HG02588 (cell line): ENCODE data around the gene BATF3.
"Not testable (repeated sequence)": the region's sequence is repeated elsewhere in the genome, so short reads cannot be mapped to it uniquely, and the experiment has no call there.

Source experiments
- ATAC-seq: cut with Tn5 transposase; IDR thresholded peaks from one replicate; pipeline ENCODE4 v1.9.1; 2021; ENCODE audit warnings: mild to moderate bottlenecking, moderate library complexity; ENCODE audit not compliant: unreplicated experiment

Gene BATF3

DNA sequence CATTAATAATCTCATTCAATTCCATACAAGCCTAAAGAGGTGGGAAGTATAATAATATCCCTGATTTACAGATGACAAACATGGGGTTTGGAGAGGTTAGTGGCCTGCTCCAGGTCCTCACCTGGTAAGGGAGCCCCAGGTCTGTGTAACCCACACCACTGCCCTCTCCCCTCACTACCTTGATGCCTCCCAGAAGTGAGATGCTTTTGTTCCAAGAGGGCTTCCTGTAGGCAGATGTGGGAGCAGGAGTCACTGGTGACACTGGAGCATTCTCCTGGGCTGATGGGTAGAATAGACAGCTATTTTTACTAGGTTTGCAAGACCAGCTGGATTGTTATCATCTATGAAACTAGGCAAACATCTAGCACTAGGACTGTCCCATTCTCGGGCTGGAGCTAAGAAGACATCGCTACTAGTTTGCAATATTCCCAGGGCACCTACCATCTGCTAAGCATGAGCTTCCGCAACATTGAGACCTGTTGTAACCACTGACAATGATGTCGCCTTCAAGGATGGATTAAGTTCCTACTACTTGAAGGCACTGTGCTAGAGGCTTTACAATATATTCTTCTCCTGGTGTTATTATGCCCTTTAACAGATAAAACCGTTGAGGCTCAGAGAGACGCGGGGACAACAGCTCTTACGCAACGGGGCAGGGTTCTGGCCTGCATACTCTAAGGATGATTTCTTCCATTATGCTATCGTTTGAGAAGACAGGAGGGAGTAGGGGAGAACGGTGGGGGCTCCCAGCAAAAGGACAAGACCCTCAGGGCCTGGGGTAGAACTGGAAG lies 35.0 kb downstream of the BATF3 start:
- ATAC-seq = peak; percentile 4

DNA sequence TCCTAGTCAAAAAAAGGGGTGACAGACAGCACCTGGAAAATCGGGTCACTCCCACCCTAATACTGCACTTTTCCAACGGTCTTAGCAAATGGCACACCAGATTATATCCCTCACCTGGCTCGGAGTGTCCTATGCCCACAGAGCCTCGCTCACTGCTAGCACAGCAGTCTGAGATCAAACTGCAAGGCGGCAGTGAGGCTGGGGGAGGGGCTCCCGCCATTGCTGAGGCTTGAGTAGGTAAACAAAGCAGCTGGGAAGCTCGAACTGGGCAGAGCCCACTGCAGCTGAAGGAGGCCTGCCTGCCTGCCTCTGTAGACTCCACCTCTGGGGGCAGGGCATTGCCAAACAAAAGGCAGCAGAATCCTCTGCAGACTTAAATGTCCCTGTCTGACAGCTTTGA lies 41.4 kb downstream of the BATF3 start:
- not testable (repeated sequence) for ATAC-seq

DNA sequence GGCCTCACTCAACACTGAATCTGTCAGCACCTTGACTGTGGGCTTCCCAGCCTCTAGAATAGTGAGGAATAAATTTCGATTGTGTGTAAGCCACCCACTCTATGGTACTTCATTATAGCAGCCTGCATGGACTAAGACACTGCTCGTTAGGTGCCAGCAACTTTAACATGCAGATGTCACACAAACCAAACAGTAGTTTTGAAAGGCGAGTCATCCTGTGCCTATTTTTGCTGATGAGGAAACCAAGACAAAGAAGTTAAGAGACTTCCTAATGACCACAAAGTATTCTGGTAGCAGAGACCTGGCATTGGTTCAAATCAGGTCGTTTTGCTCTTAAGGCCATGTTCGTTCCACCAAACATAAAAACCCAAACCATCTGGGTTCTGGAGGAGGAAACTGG lies 42.9 kb downstream of the BATF3 start:
- no peak for ATAC-seq

DNA sequence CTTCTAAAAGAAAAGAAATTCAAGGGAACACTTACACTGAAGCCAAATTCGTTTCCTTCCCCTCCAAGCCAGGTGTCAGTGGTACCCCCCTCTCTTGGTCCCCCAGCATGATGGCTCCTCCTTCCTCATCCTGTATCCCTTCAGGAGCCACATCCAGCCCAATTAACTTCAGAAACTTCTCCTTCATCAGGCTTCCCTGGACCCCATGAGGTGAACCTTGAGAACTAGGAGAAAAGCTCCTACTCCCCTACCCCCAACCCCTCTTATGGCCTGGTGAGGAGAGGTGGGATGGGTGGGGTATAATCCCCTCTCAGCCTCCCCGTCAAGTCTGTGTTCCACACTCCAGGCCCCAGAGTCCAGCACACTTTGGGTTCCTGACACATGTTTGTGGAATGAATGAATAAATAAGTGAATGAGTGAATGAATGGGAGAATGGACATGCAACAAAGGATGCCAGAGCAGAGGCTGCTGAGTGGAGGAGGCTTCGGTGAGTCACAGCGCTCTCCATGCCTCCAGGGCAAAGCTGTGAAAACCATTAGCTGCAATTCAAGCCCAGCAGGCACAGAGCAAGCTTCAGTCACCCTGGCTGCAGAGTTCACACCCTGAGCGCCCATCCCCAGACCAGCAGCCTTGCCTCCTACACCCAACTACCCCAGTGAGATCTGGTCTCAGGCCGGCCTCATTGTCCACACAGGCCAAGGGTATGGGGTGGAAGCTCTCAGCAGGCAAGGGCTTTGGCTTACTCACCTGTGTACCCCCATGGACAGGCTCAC lies 43.8 kb downstream of the BATF3 start:
- no peak for ATAC-seq

DNA sequence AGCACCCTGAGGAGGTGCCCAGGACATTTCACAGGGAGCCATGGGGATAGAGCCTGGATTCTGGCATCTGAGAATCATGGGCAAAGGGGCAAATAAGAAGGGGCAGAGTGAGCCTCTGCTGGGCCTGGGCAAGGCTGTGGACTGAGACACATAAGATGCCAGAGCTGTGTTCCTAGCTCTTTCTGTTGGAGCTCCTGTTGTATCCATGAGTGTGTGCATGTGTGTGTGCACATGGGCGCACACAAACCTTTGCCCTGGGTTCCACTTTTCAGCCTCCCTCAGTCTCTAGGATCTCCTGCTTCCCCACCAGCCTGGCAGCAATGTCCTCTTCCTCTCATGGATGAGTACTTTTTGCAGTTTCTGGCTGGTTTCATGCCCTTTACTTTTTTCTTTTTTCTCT lies 47.0 kb downstream of the BATF3 start:
- ATAC-seq = no peak

DNA sequence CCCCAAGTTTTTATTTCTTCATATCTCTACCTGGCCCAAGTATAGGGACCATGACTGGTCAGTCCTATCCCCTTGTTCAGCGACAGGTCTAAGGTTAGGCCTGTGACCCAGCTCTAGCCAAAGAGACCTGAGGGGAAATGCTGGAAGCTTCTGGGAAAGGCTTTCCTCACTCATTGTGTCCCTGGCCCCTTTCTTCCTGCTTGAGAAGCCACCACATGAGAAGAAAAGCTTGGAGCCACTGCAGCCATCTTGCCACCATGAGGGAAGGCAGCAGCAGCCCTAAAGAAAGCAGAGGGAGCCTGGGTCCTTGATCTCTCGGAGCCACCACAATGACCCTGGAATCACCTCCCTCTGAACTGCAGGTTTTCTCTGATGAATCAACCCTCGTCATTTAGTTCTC lies 47.7 kb downstream of the BATF3 start:
- no peak for ATAC-seq

DNA sequence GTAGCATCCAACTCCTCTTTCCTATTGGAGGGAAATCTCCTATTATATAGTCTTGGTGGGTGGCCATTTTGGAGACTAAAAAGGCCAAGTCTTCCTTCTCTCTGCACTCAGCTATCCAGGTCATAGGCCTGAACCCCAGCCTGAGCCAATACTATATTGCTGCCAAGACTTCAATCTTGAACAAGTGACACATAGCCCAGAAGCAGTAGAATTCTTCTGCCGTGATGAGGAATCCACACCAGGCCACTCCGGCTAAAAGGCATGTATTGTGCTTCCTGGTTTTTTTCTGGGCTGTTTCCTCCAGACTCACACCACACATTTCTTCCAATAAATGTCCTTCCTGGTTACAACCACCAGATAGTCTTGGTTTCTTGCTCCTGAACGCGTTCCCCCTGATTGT lies 48.1 kb downstream of the BATF3 start:
- ATAC-seq = no peak

- ATAC-seq = no peak
These were observed 49.4 kb downstream of the BATF3 start for GRCh38 chr1:212650228-212650627.

GRCh38 chr1:212649020-212649419 lies 50.6 kb downstream of the BATF3 start:
- no peak for ATAC-seq

- ATAC-seq = no peak
These were observed 51.2 kb downstream of the BATF3 start for GRCh38 chr1:212648431-212648830.

DNA sequence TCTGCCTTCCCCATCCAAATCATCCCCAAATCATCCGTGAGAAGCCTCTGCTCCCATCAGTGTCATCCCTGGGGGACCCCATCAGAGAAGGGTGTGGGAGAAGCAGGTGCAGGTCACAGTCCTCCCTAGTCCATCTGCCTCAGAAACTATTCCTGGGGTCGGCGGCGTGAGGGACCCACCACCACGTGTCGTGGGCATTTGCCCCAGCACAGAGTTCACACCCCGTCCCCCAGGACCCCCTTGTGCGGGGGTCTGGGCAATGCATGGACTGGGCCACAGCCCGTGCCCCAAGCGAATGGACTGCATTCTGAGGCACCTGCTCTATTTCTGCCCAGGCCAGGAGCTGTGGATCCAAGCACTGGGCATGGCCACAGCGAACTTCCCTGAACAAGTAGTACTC lies 52.6 kb downstream of the BATF3 start:
- no peak for ATAC-seq

- ATAC-seq = no peak
These were observed 53.1 kb downstream of the BATF3 start for GRCh38 chr1:212646588-212646987.

- no peak for ATAC-seq
These were observed 53.8 kb downstream of the BATF3 start for GRCh38 chr1:212645546-212646543.

DNA sequence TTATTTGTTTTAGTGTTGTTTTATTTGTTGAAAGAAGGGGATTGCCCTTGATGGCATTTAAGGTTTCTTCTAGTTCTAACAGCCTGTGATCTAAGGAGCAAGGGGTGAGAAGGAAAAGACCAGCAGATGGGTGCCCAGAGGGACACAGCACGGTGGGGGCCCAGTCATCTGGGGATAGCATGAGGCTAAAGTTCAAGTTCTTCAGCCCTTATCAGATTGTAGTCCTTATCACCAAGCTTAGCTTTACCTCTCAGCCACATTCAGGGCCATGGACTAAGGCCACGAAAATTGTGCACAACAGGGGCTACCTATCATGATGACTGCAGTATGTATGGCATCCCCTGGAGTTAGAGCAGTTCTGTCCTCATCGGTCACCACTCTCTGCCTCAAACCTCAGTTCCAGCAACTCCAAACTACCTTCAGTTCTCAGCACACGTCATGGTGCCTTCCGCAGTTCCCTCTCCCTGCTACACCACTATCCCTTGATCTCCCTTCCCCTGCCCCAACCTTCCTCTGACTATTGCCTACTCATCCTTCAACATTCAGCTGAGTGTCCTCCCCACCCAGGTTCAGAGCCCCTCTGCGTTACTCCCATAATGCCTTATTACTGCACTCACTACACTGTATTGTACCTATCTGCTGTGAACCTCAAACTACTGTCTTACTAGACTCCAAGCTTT lies 54.6 kb downstream of the BATF3 start:
- no peak for ATAC-seq

GRCh38 chr1:212643877-212644276 lies 55.8 kb downstream of the BATF3 start:
- ATAC-seq = no peak

- no peak for ATAC-seq
These were observed 57.7 kb downstream of the BATF3 start for GRCh38 chr1:212641956-212642355.

DNA sequence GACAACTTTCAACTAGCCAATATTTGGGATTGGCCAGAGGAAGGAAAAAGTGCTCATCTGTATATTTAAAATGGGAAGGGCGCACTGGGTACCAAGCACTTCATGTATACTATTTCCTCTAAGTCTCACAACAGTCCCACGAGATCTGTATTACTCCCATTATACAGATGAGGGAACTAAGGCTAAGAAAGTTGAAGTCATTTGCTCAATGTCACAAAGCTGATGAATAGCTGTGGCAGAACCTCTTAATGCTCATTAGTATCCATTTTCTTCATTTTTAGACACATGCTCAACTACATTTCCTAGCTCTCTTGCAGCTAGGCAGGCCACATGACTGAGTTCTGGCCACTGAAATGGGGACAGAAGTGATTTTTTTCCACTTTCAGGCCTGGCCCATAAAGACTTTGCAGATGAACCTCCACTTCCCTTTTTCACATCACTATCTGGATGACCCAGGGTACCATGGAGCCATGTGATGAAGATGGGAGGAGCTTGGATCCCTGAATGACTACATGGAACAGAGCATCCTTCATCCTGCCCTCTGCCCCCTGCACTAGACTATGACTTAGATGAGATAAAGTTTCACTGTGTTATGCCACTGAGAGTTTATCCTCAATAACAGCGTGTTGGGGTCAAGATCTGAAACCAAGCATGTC lies 59.3 kb downstream of the BATF3 start:
- no peak for ATAC-seq

DNA sequence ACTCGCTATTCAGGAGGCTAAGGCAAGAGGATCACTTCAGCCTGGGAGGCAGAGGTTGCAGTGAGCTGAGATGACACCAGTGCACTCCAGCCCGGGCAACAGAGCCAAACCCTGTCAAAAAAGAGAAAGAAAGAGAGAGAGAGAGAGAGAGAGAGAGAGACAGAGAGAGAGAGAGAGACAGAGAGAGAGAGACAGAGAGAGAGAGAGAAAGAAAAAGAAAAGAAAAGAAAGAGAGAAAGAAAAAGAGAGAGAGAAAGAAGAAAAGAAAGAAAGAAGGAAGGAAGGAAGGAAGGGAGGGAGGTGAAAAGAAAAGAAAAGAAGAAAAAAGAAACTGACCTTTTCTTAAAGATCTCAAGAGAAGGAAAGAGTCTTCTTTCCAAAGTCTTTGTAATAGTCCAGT lies 60.1 kb downstream of the BATF3 start:
- ATAC-seq = not testable (repeated sequence)

GRCh38 chr1:212638492-212639151 lies 61.0 kb downstream of the BATF3 start:
- no peak for ATAC-seq

DNA sequence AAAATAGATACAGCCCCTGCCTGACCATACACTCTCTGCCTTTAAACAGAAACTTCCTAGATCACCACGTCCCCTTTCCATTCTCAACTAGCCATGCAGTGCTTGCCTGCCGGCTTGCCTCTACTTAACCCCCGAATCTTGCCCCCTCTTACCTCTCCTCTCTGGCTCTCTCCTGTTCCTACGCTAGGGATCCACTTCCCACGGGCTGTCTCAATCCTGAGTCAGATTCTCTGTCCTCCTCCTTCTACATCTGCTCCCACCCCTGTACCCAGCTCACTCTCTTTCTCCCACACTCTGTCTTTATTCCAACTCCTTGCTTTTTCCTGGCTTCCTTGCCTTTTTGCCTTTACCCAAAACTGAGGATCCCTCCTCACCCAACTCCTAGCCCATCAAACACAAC lies 61.7 kb downstream of the BATF3 start:
- ATAC-seq = no peak
